ENCODE results near the gene SIK2. TPM values are rescaled to one million over a fixed set of nuclear protein-coding genes. Genes with fewer than 3 reads are reported as not detected.

SIK2 gene
- total RNA-seq, 4 donors from 2014 or later: 6.6 to 19.1 (median 16.2) TPM

DNA sequence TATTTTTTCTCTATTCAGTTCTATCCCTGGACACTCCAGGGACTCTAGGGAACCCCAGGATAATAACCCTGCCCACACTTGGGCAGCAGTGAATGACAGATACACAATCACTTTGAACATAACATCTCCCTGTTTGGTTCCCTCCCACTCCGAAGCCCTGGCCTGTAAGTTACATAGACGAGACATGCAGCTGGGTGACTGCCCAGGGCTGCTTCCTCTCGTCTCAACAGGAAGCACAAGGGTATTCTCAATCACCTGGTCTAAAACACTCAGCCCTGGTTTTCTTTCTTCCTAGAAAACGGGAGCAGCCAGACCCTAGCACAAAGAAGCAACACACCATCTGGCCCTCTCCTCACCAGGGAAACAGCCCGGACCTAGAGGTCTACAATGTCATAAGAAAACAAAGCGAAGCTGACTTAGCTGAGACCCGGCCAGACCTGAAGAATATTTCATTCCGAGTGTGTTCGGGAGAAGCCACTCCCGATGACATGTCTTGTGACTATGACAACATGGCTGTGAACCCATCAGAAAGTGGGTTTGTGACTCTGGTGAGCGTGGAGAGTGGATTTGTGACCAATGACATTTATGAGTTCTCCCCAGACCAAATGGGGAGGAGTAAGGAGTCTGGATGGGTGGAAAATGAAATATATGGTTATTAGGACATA lies 42.3 kb upstream of the SIK2 start:
- in situ Hi-C loops (cut with MboI; ENCODE audit: low pct_ligation_motif_present in 1 of 4, low pct_unique_long_range_greater_than_20kb in 1 of 4, low sequenced_read_pairs in 3 of 4) (no loop called here), intact Hi-C loops (cut with DNase I; ENCODE audit: low total_unique reads) (loop anchor here (10.0 kb wide), 1 partner anchor 285 kb away; no protein-coding TSS in a partner anchor)
- H3K27ac ChIP-seq: peak overlapping the region in 1 of 4 donors; percentile 25
- H3K4me1 ChIP-seq: peaks cover 0 to 3% (median 1%) of the 10 kb centered on the region in 4 donors
- WGBS, 2 donors (ENCODE audit: low coverage in 1 of 2): 58 to 83% methylated on average over 5 to 11 of the region's 11 CpGs
- H3K36me3 ChIP-seq: no peaks in the 10 kb centered on the region
- no peak for DNase-seq
- H3K9me3 ChIP-seq: no peaks in the 10 kb centered on the region
- no peaks in the 10 kb centered on the region for H3K27me3 ChIP-seq
- TF ChIP-seq POLR2AphosphoS5 (IDR thresholded peaks at IDR 0.05) (no peak), EP300 (IDR thresholded peaks at IDR 0.05; ENCODE audit: low read depth) (no peak), POLR2A (IDR thresholded peaks at IDR 0.05) (no peak)
- TF ChIP-seq, protein P1, sequence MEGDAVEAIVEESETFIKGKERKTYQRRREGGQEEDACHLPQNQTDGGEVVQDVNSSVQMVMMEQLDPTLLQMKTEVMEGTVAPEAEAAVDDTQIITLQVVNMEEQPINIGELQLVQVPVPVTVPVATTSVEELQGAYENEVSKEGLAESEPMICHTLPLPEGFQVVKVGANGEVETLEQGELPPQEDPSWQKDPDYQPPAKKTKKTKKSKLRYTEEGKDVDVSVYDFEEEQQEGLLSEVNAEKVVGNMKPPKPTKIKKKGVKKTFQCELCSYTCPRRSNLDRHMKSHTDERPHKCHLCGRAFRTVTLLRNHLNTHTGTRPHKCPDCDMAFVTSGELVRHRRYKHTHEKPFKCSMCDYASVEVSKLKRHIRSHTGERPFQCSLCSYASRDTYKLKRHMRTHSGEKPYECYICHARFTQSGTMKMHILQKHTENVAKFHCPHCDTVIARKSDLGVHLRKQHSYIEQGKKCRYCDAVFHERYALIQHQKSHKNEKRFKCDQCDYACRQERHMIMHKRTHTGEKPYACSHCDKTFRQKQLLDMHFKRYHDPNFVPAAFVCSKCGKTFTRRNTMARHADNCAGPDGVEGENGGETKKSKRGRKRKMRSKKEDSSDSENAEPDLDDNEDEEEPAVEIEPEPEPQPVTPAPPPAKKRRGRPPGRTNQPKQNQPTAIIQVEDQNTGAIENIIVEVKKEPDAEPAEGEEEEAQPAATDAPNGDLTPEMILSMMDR (IDR thresholded peaks at IDR 0.05): no peak
- no peak overlapping the region for H3K4me3 ChIP-seq

DNA sequence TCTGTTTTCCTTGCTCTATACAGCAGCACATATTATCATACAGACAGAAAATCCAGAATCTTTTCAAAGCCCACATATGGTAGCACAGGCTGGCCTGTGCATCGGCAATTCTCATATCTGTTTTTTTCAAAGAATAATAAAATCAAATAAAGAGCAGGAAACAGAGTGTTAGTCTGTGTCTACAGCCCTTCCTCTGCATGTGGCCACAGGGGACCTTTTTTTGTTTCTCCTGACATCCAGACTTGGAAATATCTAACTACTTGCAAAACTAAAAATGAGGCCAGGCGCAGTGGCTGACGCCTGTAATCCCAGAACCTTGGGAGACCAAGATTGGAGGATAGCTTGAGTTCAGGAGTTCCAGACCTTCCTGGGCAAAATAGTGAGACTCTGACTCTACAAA lies 41.4 kb upstream of the SIK2 start:
- TF ChIP-seq POLR2AphosphoS5 (IDR thresholded peaks at IDR 0.05): no peak
- TF ChIP-seq POLR2A (IDR thresholded peaks at IDR 0.05): no peak
- no peak for TF ChIP-seq EP300 (IDR thresholded peaks at IDR 0.05; ENCODE audit: low read depth)
- TF ChIP-seq, protein P1 (IDR thresholded peaks at IDR 0.05): no peak
- DNase-seq: no peak
- no peaks in the 10 kb centered on the region for H3K9me3 ChIP-seq
- no peaks in the 10 kb centered on the region for H3K36me3 ChIP-seq
- WGBS, 2 donors (ENCODE audit: low coverage in 1 of 2): 89 to 94% methylated on average over 3 of the region's 3 CpGs
- intact Hi-C loops (cut with DNase I; ENCODE audit: low total_unique reads) (loop anchor here (10.0 kb wide), 1 partner anchor 284 kb away; no protein-coding TSS in a partner anchor), in situ Hi-C loops (cut with MboI; ENCODE audit: low pct_ligation_motif_present in 1 of 4, low pct_unique_long_range_greater_than_20kb in 1 of 4, low sequenced_read_pairs in 3 of 4) (no loop called here)
- H3K27me3 ChIP-seq: no peaks in the 10 kb centered on the region
- H3K4me3 ChIP-seq: no peak overlapping the region
- peaks cover 0 to 3% (median 1%) of the 10 kb centered on the region in 4 donors for H3K4me1 ChIP-seq
- H3K27ac ChIP-seq: no peak overlapping the region

DNA sequence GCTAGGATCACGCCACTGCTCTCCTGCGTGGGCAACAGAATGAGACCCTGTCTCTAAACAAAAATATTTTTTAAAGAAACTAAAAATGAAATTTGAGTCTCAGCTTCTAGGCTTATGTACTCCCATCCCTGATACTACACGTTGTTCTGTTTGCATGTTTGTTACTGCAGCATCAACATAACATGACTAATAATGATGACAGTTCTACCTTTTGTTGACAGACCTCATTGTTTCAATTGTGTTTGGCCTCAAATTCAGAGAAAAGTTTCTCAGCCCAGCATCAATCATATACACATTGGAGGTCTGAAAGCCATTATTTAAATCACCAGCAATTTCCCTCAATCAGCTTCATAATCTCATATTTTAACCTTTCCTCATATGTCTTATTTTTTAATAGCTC lies 40.9 kb upstream of the SIK2 start:
- no peak for DNase-seq
- Histone ChIP-seq H3K27me3 (no peaks in the 10 kb centered on the region), H3K27ac (no peak overlapping the region), H3K4me1 (peaks cover 0 to 3% (median 1%) of the 10 kb centered on the region in 4 donors), H3K9me3 (no peaks in the 10 kb centered on the region), H3K36me3 (no peaks in the 10 kb centered on the region), H3K4me3 (no peak overlapping the region)
- intact Hi-C loops (cut with DNase I; ENCODE audit: low total_unique reads) (loop anchor here (10.0 kb wide), 1 partner anchor 283 kb away; no protein-coding TSS in a partner anchor), in situ Hi-C loops (cut with MboI; ENCODE audit: low pct_ligation_motif_present in 1 of 4, low pct_unique_long_range_greater_than_20kb in 1 of 4, low sequenced_read_pairs in 3 of 4) (no loop called here)
- 67 to 81% methylated on average over 3 of the region's 3 CpGs for WGBS, 2 donors (ENCODE audit: low coverage in 1 of 2)
- TF ChIP-seq, protein P1 (IDR thresholded peaks at IDR 0.05): no peak
- no peak for TF ChIP-seq POLR2AphosphoS5 (IDR thresholded peaks at IDR 0.05)
- TF ChIP-seq POLR2A (IDR thresholded peaks at IDR 0.05): no peak
- no peak for TF ChIP-seq EP300 (IDR thresholded peaks at IDR 0.05; ENCODE audit: low read depth)

DNA sequence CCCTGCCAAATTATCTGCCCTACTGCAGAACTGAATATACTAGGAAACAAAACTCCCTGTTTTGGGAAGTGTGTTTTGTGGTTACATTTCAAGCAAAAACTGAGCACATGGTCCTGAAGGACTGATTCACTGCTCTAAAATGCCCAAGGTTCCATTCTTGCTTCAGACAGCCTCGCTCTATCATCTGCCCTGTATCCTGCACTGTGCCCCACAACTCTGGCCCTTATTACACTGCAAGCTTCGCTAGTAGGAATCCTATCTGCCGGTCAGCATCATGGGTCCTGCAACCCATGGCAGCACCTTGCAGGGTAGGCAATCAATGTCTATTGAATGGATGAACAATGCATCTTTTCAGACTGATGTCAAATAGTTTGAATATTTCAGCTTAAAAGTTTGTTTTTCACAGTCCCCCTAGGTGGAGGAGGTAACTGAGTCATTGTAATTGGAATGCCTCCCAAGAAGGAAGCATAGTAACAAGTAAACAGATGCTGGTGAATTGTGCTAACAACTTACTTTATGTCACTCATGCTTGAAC lies 40.4 kb upstream of the SIK2 start:
- intact Hi-C loops (cut with DNase I; ENCODE audit: low total_unique reads) (loop anchor here (10.0 kb wide), 1 partner anchor 283 kb away; no protein-coding TSS in a partner anchor), in situ Hi-C loops (cut with MboI; ENCODE audit: low pct_ligation_motif_present in 1 of 4, low pct_unique_long_range_greater_than_20kb in 1 of 4, low sequenced_read_pairs in 3 of 4) (no loop called here)
- WGBS, 2 donors (ENCODE audit: low coverage in 1 of 2): 61% methylated on average over 3 of the region's 3 CpGs; no CpG with 5 or more reads in 1 of the 2 donors
- H3K27me3 ChIP-seq: no peaks in the 10 kb centered on the region
- no peaks in the 10 kb centered on the region for H3K36me3 ChIP-seq
- H3K4me3 ChIP-seq: no peak overlapping the region
- H3K9me3 ChIP-seq: no peaks in the 10 kb centered on the region
- no peak for DNase-seq
- H3K4me1 ChIP-seq: peaks cover 0 to 3% (median 1%) of the 10 kb centered on the region in 4 donors
- TF ChIP-seq POLR2AphosphoS5 (IDR thresholded peaks at IDR 0.05): no peak
- H3K27ac ChIP-seq: no peak overlapping the region
